ENCODE measurements around the gene UBQLN3.

The UBQLN3 gene

DNA sequence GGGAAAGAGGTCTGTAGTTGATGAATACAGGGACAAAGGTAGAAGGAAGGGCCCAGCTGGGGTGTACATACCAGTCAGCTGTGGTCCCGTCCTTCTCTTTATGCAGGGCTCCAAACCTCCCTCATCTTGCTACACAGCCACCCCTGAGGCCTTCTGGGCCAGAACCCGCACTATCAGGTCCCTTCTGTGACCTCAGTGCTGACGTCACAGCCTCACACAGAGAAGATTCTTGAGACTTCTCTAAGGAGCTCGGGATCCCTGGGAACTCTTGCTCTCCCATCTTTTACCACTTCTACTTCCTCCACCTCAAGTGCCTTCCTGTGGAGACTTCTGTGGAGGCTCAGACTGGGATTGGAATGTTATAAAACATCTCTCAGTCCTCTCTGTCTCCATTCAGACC, at the start of gene UBQLN3:
Gene UBQLN3, minus strand, starts transcription at position 155 of the 400 bp plus-strand sequence. CDS start 399 bp downstream, outside the sequence.
- no peak for TF ChIP-seq ZNF274 (IDR thresholded peaks at IDR 0.05; ENCODE audit: low read depth, low read length)
- no peak within 1 kb of the TSS for H3K4me3 ChIP-seq (ENCODE audit: low read length)

DNA sequence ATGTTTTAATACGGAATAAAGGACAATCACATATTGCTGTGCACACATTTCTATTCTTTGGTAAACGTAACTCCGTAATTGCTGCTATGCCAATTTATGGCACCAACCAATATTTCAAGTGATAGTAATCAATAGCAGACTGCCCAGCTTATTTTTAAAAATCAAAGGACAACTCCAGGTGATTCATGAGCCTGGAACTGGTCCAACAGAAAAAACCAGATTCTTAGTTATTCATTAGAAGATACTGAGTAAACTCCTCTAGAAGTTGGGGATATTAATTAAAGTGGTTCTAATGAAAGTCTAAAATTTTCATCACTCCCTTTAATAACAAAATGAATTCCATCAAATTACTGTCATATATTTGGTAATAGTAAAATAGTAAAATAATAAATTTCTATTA, 48.0 kb upstream of the UBQLN3 start:
- TF ChIP-seq ZNF274 (IDR thresholded peaks at IDR 0.05; ENCODE audit: low read depth, low read length): no peak
- no peak overlapping the region for H3K4me3 ChIP-seq (ENCODE audit: low read length)

DNA sequence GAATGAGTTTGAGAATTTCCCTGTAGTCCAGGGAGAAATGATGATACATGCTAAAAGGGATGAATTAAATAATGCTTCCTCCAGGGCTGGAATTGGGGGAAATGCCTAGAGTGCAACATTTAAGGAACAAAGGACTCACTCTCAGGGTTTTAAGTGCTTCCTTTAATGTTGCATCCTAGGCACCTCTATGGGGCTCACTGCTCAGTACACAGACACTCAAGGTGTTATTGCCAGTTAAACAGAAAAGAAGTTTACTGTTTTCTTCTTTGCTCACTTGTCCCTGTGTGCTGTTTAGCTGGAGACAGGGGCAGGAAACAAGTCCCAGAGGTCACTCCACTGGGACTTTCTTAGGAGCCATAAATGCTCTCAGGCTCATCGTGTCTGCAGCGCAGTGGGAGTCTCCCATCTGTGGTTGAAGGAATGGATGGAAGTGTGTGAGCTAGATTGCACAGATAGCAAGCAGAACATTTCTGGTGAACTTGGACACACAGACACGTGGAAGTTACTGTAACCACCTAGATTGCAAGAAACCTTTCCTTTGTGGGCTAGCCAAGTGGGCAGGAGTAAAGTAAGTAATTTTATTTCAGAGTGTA, 46.9 kb upstream of the UBQLN3 start:
- no peak overlapping the region for H3K4me3 ChIP-seq (ENCODE audit: low read length)
- no peak for TF ChIP-seq ZNF274 (IDR thresholded peaks at IDR 0.05; ENCODE audit: low read depth, low read length)

DNA sequence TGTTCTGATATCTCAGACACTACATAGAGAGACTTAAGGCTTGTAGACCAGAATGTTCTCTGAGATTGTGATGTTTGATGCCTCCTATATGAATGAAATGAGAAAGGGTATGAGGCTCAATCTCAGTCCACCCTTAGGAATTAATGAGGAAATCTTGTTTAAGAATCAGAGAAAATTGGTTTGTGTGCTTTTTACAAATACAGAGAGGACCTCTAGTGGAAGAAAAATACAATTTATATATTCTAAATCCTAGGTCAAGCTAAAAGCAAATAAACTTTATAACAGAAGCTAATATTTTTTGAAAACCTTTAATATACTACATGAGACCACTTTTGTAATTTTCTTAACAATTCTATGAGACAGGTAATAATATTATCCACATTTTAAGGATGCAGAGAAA, 43.6 kb upstream of the UBQLN3 start:
- H3K4me3 ChIP-seq (ENCODE audit: low read length): no peak overlapping the region
- TF ChIP-seq ZNF274 (IDR thresholded peaks at IDR 0.05; ENCODE audit: low read depth, low read length): no peak

DNA sequence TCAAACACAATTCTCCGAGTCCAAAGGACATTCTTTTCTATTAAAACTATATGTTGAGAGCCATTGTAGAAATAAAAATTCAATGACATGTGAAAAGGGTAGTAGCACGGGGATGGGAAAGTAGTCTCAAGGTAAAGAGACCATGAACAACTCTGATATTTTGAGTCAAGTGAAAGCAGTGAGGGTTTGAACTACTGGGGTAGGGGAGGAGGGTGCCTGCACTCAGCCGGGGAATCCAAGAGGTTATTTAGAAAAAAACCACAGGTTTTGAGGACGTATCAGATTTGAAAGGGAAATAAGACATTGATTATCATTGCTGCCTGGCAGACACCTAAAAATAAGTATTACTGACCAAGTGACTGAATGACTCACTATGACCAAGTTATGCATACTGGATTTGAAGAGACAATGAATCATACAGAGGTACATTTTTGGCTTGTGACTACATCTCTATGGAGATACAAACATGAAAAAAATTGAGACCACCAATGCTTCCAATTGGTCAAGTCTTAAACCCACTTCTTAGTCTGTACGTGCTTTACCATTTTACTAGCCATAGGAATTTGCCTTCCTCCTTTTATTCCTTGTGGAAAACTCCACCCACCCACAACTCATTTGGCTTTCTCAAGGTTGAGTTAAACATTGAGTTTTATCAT, 40.8 kb upstream of the UBQLN3 start:
- no peak for TF ChIP-seq ZNF274 (IDR thresholded peaks at IDR 0.05; ENCODE audit: low read depth, low read length)
- no peak overlapping the region for H3K4me3 ChIP-seq (ENCODE audit: low read length)

DNA sequence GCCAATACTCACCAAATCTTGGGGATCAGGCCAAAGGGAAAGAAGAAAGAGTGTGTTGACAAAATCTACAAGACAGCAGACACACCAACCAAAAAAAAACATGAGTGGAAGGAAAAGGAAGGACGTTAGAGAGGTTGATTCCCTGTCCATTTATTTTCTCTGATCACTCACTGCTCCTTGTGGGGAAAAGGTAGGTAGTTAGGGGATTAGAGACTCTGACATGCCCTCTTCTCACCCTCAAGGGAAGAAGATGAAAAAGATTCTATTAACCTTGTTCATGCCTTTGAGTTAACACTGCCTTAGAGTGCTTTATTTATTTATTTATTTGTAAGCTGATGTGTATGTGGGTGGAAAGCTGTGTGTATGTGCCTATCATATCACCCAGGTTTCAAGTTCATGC, 38.7 kb upstream of the UBQLN3 start, which contains the start of gene OR52H1:
Gene OR52H1, minus strand, starts transcription at position 101 of the 400 bp plus-strand sequence. CDS start 3,035 bp downstream, outside the sequence.
- no peak for TF ChIP-seq ZNF274 (IDR thresholded peaks at IDR 0.05; ENCODE audit: low read depth, low read length)
- H3K4me3 ChIP-seq (ENCODE audit: low read length): no peak within 1 kb of the TSS

DNA sequence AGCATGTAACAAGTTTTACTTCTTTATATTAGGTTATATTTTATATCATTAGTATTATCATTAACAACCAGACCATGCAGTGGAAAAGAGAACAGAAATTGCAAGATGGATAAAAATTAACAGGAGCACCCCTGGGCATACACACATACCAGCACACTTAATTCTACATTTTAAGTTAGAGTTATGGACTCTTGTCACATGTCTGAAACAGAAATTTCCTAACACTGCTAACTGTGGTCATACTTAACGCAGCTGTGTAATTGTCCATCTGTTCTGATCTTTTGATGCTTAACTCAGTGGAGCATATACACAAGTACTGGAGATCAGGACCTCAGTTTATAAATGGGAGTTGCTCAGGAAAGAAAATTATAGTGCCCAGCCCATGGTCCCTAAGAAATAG, 38.2 kb upstream of the UBQLN3 start:
- no peak overlapping the region for H3K4me3 ChIP-seq (ENCODE audit: low read length)
- TF ChIP-seq ZNF274 (IDR thresholded peaks at IDR 0.05; ENCODE audit: low read depth, low read length): no peak

DNA sequence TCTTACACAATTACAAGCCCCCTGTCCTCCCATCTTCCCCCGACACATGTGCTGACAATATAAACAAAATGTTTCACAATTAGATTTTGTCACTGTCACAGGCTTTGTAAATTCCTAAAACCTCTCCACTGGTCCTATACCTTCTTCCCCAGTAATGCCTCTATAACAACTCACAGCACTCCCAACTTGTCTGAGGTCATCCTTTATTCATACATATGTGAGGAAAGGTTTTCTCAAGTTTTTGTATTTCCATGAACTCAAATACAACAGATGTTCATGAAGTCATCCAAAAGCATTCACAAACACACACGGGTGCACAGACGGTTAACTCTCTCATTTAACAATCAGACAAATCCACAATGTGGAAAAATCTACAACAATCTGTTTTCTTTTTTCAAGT, 36.7 kb upstream of the UBQLN3 start:
- no peak overlapping the region for H3K4me3 ChIP-seq (ENCODE audit: low read length)
- no peak for TF ChIP-seq ZNF274 (IDR thresholded peaks at IDR 0.05; ENCODE audit: low read depth, low read length)

DNA sequence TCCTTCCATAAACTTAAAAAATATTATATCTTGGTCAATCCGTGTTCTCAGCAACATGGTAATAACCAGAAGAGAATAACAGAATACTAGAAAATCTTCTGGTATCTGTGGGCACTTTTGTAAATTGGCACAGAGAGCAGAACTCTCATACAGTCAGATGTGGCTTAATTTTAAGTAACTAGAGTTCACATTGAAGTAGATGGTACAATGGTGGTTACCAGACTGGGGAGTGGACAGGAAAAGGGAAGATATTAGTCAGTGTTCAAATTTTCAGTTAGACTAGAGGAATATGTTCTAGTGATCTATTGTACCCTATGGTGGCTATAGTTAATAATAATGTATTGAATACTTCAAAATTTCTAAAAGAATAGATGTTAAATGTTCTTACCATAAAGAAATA, 31.7 kb upstream of the UBQLN3 start:
- TF ChIP-seq ZNF274 (IDR thresholded peaks at IDR 0.05; ENCODE audit: low read depth, low read length): no peak
- no peak overlapping the region for H3K4me3 ChIP-seq (ENCODE audit: low read length)

DNA sequence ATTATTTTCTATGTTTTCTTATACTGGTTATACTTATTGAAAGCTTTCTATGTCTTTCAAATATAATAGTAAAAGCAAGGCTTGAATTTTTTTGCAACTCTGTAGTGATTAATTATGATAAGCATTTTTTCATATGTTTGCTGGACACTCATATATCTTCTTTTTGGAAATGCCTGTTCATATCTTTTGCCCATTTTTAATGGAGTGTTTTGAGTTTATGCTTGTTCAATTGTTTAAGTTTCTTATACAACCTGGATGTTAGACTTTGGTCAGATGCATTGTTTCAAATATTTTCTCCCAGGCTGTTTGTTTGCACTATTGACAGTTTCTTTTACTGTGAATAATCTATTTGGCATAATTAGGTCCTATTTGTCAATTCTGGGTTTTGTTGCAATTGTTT, 26.7 kb upstream of the UBQLN3 start:
- TF ChIP-seq ZNF274 (IDR thresholded peaks at IDR 0.05; ENCODE audit: low read depth, low read length): no peak
- H3K4me3 ChIP-seq (ENCODE audit: low read length): no peak overlapping the region

DNA sequence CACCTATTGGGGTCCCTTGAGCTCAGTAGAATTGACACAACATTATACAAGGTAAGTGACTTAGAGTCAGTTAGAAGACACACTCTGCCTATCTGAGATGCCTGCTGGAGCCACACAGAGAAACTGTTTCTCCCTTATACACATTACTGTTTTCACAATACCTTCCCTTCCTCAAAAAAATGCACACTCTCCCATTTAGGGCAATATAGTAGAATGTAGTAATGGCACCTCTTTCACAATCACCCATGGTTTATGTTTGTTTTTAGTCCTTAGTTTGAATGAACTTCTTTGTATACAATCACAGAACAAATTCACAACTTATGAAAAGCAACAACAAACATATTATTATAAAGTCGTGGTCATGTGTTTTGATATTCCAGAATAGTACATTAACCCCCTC, 24.3 kb upstream of the UBQLN3 start:
- no peak for TF ChIP-seq ZNF274 (IDR thresholded peaks at IDR 0.05; ENCODE audit: low read depth, low read length)

DNA sequence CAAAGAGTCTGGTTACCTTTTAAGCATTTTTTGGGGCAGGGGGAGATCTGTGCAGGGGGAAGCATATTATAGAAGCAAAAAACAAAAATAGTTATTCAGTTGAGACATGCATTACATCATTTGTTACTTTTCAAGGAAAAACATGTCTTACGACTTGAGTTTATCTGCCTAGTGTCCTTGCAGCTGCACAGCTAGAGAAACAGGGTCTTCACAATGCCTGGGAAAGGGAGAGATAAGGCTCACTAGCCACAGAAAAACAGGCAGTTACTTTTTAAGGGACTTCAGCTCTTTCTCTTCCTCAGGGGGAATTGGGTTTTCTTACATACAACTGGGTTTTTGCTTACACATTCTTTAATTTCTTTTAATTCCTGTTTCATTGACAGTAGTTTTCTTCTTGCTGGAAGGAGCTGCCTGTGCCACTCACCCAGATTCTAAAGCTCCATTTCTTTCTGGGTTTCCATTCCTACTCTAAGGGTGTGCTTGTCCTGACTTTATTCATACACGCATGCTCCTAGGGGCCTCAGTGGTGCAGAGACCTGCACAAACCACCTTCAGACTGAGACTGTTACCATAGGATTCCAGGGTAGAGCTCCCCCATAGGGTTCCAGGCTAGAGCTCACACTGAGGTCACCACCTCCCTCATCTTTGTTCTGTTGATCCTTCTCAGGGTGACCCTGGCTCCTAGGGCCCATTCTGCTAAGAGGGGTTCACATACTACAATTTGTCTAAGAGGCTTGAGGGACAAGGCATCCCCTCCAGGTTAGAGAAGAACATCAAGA, 21.5 kb upstream of the UBQLN3 start:
- no peak for TF ChIP-seq ZNF274 (IDR thresholded peaks at IDR 0.05; ENCODE audit: low read depth, low read length)
- no peak overlapping the region for H3K4me3 ChIP-seq (ENCODE audit: low read length)

More for the DNA sequence above, 24.3 kb upstream of the UBQLN3 start:
- no peak overlapping the region for H3K4me3 ChIP-seq (ENCODE audit: low read length)

DNA sequence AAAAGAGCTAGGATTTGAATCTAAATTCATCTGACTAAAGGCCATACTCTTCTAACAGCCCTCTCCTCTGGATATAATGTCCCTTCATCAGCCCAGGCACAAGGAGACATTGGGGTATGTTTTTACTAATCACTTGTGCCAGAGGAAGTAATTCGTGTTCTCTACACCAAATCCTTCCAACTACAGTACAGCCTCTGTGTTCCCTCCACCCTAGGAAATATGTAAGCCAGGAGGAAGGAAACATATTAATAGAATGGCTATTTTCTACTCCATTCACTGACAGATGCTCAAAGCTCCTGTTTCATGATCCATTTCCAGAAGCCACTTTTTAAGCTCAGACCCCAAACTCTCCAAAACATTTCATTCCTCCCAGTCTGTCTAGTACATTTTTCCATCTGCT, 18.7 kb upstream of the UBQLN3 start:
- no peak overlapping the region for H3K4me3 ChIP-seq (ENCODE audit: low read length)
- no peak for TF ChIP-seq ZNF274 (IDR thresholded peaks at IDR 0.05; ENCODE audit: low read depth, low read length)

DNA sequence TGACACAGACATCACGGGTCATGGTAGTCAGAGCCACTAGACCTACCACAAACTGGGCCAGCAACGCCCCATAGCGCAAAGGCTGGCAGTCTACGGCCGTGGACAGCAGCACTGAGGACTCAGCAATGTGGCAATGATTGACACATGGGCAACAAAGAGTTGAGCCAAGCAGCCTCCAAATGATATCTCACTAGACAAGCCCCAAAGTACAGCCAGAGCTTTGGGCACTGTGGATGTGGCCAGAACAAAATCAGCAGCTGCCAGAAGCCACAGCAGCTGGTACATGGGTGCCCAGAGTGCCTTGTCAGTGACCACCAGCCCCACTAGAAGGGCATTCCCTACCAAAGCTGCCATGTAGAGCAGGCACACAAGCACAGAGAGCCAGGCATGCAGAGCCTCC, 18.0 kb upstream of the UBQLN3 start:
- TF ChIP-seq ZNF274 (IDR thresholded peaks at IDR 0.05; ENCODE audit: low read depth, low read length): no peak
- no peak overlapping the region for H3K4me3 ChIP-seq (ENCODE audit: low read length)

DNA sequence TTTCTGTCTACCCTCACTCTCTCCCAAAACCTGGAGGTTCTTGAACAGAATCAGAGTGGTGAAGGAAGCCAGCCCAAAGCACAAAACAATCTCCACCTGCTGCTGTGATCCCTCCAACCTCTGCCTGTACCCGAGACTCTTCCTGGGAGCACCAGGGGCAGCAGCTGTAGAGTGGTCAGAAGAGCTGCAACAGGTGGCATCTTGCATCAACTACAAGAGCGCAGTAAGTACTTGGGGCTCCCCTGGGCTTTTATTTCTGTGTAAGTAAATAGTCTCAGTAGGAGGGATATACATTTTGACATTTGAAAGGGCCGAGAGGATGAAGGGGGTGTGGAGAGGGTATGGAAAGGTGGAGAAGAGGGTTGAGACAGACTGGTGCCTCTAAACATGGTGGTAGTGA, 15.0 kb upstream of the UBQLN3 start:
- H3K4me3 ChIP-seq (ENCODE audit: low read length): no peak overlapping the region
- no peak for TF ChIP-seq ZNF274 (IDR thresholded peaks at IDR 0.05; ENCODE audit: low read depth, low read length)
